Osteoblast (primary cell): ENCODE measurements around the gene MSL1. TPM values are rescaled to one million over a fixed set of nuclear protein-coding genes. Genes with fewer than 3 reads are reported as not detected.
A peak's percentile ranks its signal among the peaks of the same experiment; 100 is the strongest.

ENCODE experiments used
- DNase-seq: peaks from one replicate; pipeline ENCODE4 v3.0.0; 2011; ENCODE audit warnings: low spot score, mixed read lengths; ENCODE audit not compliant: insufficient read length; ENCODE audit errors: missing footprints
- H2AFZ ChIP-seq: 2 replicates; pipeline ENCODE4 v1.6.0; 2011; ENCODE audit warnings: mild to moderate bottlenecking, low read length
- H3K27ac ChIP-seq: 2 replicates; pipeline ENCODE4 v1.5.1; 2011; ENCODE audit warnings: mild to moderate bottlenecking, low read depth, low read length, moderate library complexity
- H3K27me3 ChIP-seq: 2 replicates; pipeline ENCODE4 v1.6.0; 2012; ENCODE audit warnings: mild to moderate bottlenecking, control low read depth, inconsistent platforms, low read length, moderate library complexity; ENCODE audit not compliant: insufficient read depth
- H3K36me3 ChIP-seq: 2 replicates; pipeline ENCODE4 v1.5.1; 2011; ENCODE audit warnings: mild to moderate bottlenecking, low read length, control low read depth, moderate library complexity; ENCODE audit not compliant: insufficient read depth
- H3K4me1 ChIP-seq: 2 replicates; pipeline ENCODE4 v1.5.1; 2011; ENCODE audit warnings: mild to moderate bottlenecking, low read length, control low read depth, moderate library complexity; ENCODE audit not compliant: insufficient read depth
- H3K4me2 ChIP-seq: 2 replicates; pipeline ENCODE4 v1.6.0; 2011; ENCODE audit warnings: mild to moderate bottlenecking, low read length; ENCODE audit not compliant: insufficient read depth
- H3K4me3 ChIP-seq: fragments of 200-600 bp; sonication (generic); 3 replicates; pipeline ENCODE4 v1.5.1; 2012; ENCODE audit warnings: mild to moderate bottlenecking, low read length, inconsistent platforms; ENCODE audit not compliant: insufficient read depth
- H3K79me2 ChIP-seq: 2 replicates; pipeline ENCODE4 v1.6.0; 2012; ENCODE audit warnings: mild to moderate bottlenecking, low read length, control low read depth, inconsistent platforms; ENCODE audit not compliant: insufficient read depth
- H3K9me3 ChIP-seq: 2 replicates; pipeline ENCODE4 v1.5.1; 2011; ENCODE audit warnings: low read depth, low read length, control low read depth
- H4K20me1 ChIP-seq: 2 replicates; pipeline ENCODE4 v1.6.0; 2012; ENCODE audit warnings: mild to moderate bottlenecking, low read length, control low read depth; ENCODE audit not compliant: insufficient read depth
- CTCF ChIP-seq: IDR thresholded peaks from 2 replicates; pipeline ENCODE4 v1.5.1; 2011; ENCODE audit warnings: mild to moderate bottlenecking, low read depth, low read length, moderate library complexity; ENCODE audit errors: extremely low read depth
- total RNA-seq: library from RNA; depleted of rRNA; stranded (reverse); fragments of >200 nt; gene quantifications from 2 replicates; pipeline ENCODE4 v1.2.3, GENCODE V29; 2012

The MSL1 gene
- total RNA-seq, 1 donor, result 60.1 TPM

- Histone ChIP-seq H3K9me3 (no peaks in the 10 kb centered on the region), H3K4me1 (peaks cover 23% of the 10 kb centered on the region), H3K79me2 (peaks cover 72% of the 10 kb centered on the region), H3K4me2 (peak overlapping the region; percentile 99), H3K36me3 (peaks cover 26% of the 10 kb centered on the region), H4K20me1 (peaks cover 39% of the 10 kb centered on the region), H3K27me3 (no peaks in the 10 kb centered on the region), H2AFZ (no peak overlapping the region), H3K27ac (peak overlapping the region; percentile 76), H3K4me3 (peak overlapping the region; percentile 100)
- DNase-seq, result peak; percentile 92
- TF ChIP-seq CTCF, result no peak
These were observed 1.4 kb downstream of the MSL1 start for GRCh38 chr17:40122999-40123810.

- DNase-seq, result peak; percentile 8
- Histone ChIP-seq H3K4me2 (peak overlapping the region; percentile 99), H3K79me2 (peaks cover 74% of the 10 kb centered on the region), H3K4me1 (peaks cover 23% of the 10 kb centered on the region), H3K27ac (peak overlapping the region; percentile 76), H4K20me1 (peaks cover 39% of the 10 kb centered on the region), H3K4me3 (peak overlapping the region; percentile 100), H3K9me3 (no peaks in the 10 kb centered on the region), H3K36me3 (peaks cover 29% of the 10 kb centered on the region), H3K27me3 (no peaks in the 10 kb centered on the region), H2AFZ (no peak overlapping the region)
- no peak for TF ChIP-seq CTCF
These were observed 2.0 kb downstream of the MSL1 start for GRCh38 chr17:40123811-40124114.

- TF ChIP-seq CTCF, result no peak
- Histone ChIP-seq H2AFZ (no peak overlapping the region), H3K79me2 (peaks cover 78% of the 10 kb centered on the region), H3K9me3 (no peaks in the 10 kb centered on the region), H4K20me1 (peaks cover 39% of the 10 kb centered on the region), H3K4me3 (peak overlapping the region; percentile 100), H3K27me3 (no peaks in the 10 kb centered on the region), H3K4me2 (peak overlapping the region; percentile 99), H3K36me3 (peaks cover 37% of the 10 kb centered on the region), H3K27ac (peak overlapping the region; percentile 10), H3K4me1 (peaks cover 23% of the 10 kb centered on the region)
- peak; percentile 73 for DNase-seq
These were observed 2.7 kb downstream of the MSL1 start for GRCh38 chr17:40124279-40125141.

- Histone ChIP-seq H4K20me1 (peaks cover 31% of the 10 kb centered on the region), H3K36me3 (peaks cover 85% of the 10 kb centered on the region), H2AFZ (no peak overlapping the region), H3K27me3 (no peaks in the 10 kb centered on the region), H3K4me2 (no peak overlapping the region), H3K4me3 (no peak overlapping the region), H3K79me2 (peaks cover 84% of the 10 kb centered on the region), H3K9me3 (no peaks in the 10 kb centered on the region), H3K27ac (no peak overlapping the region), H3K4me1 (peaks cover 2% of the 10 kb centered on the region)
- DNase-seq, result no peak
- TF ChIP-seq CTCF, result no peak
These were observed 7.7 kb downstream of the MSL1 start for GRCh38 chr17:40129498-40129897.
